ENCODE results near the gene KRT4.

Gene KRT4

DNA sequence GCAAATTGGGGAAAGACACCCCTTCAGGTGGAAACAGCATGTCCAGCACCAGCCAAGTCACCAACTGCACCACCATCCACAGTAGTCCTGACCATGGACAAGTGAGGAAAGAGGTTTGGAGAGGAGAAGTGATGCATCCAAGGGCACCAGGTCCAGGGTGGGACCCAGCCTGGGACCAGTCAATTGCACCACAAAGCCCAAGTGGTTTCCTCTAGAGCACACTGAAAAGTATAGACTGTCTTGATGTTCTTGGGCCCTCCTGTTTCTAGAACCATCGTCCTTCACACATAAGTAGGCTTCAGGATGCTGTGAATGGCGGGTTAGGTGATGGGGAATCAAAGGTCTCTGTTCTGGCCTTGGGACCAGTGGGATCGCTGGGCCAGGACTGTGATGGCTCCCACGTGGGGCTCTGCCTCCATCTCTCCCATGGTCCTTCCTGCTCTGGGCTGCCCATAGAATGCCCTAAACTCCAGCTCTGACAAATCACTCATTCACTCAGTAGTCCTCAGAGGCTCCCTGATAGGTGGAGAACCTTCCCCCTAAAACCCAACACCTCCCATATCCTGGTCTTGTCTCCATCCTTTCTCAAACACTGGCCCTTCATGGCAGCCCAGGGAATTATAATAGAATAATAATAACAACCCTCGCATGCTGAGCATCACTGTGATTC is 11.0 kb upstream of the KRT4 start:
- TF ChIP-seq EP300 (IDR thresholded peaks at IDR 0.05; ENCODE audit: borderline replicate concordance) (no peak), YY1 (IDR thresholded peaks at IDR 0.05; ENCODE audit: low read depth) (no peak), CREB1 (IDR thresholded peaks at IDR 0.05; ENCODE audit: low read depth) (no peak), TCF12 (IDR thresholded peaks at IDR 0.05; ENCODE audit: low read depth) (no peak), ZBTB7A (IDR thresholded peaks at IDR 0.05; ENCODE audit: low read depth) (no peak)
- TF ChIP-seq, protein P1, sequence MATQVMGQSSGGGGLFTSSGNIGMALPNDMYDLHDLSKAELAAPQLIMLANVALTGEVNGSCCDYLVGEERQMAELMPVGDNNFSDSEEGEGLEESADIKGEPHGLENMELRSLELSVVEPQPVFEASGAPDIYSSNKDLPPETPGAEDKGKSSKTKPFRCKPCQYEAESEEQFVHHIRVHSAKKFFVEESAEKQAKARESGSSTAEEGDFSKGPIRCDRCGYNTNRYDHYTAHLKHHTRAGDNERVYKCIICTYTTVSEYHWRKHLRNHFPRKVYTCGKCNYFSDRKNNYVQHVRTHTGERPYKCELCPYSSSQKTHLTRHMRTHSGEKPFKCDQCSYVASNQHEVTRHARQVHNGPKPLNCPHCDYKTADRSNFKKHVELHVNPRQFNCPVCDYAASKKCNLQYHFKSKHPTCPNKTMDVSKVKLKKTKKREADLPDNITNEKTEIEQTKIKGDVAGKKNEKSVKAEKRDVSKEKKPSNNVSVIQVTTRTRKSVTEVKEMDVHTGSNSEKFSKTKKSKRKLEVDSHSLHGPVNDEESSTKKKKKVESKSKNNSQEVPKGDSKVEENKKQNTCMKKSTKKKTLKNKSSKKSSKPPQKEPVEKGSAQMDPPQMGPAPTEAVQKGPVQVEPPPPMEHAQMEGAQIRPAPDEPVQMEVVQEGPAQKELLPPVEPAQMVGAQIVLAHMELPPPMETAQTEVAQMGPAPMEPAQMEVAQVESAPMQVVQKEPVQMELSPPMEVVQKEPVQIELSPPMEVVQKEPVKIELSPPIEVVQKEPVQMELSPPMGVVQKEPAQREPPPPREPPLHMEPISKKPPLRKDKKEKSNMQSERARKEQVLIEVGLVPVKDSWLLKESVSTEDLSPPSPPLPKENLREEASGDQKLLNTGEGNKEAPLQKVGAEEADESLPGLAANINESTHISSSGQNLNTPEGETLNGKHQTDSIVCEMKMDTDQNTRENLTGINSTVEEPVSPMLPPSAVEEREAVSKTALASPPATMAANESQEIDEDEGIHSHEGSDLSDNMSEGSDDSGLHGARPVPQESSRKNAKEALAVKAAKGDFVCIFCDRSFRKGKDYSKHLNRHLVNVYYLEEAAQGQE (IDR thresholded peaks at IDR 0.05; ENCODE audit: low read depth), result no peak

DNA sequence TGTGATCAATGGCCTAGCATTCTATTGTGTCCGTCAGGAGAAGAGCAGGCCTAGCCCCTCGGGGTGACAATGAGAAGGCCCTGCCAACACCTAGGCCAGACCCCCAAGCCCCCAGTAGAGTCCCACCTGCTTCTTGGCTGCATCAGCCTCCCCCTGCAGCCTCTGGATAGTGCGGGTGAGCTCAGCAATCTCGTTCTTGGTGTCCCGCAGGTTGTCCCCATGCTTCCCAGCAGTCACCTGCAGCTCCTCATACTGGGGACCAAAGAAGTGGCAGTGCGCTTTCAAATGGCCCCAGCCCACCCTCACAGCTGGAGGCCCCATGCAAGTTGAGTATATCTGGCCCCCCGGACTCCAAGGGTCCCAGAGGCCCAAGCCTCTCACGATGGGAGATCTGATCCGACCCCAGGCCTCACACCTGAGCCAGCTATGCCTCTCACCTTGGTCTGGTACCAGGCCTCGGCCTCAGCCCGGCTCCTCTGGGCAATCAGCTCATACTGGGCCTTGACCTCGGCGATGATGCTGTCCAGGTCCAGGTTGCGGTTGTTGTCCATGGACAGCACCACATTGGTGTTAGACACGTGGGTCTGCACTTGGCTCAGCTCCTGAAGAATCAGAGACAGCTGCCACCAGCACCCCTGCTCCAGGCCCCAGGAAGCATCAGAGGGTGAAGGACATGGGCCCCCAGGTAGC is 10.0 kb upstream of the KRT4 start:
- TF ChIP-seq YY1 (IDR thresholded peaks at IDR 0.05; ENCODE audit: low read depth) (no peak), TCF12 (IDR thresholded peaks at IDR 0.05; ENCODE audit: low read depth) (no peak), TAF1 (IDR thresholded peaks at IDR 0.05; ENCODE audit: low read depth) (no peak), EP300 (IDR thresholded peaks at IDR 0.05; ENCODE audit: borderline replicate concordance) (no peak)
- TF ChIP-seq, protein P1 (IDR thresholded peaks at IDR 0.05; ENCODE audit: low read depth), result no peak

DNA sequence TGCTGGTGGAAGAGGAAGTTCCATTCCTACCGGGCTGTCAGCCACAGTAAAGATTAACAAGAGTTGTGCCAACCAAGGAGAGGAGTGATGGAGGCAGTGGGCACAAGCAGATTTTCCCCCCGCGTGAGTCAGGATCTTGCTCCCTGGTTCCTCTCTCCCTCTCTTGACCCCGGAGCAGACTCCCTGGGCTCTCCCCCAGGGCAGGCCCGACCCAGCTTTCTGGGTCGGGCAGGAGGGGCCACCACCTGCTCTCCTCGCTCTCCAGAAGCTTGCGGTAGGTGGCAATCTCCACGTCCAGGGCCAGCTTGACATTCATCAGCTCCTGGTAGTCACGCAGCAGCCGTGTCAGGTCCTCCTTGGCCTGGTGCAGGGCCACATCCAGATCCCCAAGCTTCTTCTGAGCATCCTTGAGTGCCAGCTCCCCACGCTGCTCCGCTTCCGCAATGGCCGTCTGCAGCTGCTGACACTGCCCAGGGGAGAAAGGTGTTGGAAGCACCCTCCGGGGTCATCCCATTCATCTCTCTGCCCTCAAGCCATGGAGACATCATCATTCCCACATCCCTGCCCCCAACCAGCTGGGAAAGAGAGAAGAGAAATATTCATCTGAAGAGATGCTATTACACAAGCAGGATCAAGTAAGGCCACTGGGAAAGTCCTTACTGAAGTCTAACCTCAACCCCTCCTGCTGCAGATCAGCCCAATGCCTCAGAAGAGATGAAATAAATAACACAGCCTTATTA is 9.0 kb upstream of the KRT4 start:
- TF ChIP-seq RAD21 (IDR thresholded peaks at IDR 0.05; ENCODE audit: low read depth), result no peak
- TF ChIP-seq, protein P1 (IDR thresholded peaks at IDR 0.05; ENCODE audit: low read depth), result no peak
- TF ChIP-seq CREB1 (IDR thresholded peaks at IDR 0.05; ENCODE audit: low read depth), result no peak
- TF ChIP-seq, protein P2, sequence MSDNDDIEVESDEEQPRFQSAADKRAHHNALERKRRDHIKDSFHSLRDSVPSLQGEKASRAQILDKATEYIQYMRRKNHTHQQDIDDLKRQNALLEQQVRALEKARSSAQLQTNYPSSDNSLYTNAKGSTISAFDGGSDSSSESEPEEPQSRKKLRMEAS (IDR thresholded peaks at IDR 0.05), result no peak
- no peak for TF ChIP-seq EP300 (IDR thresholded peaks at IDR 0.05; ENCODE audit: borderline replicate concordance)
- TF ChIP-seq NFIC (IDR thresholded peaks at IDR 0.05), result no peak
- no peak for TF ChIP-seq FOXM1 (IDR thresholded peaks at IDR 0.05; ENCODE audit: borderline replicate concordance, low read depth)
- no peak for TF ChIP-seq CEBPB (IDR thresholded peaks at IDR 0.05)
- no peak for TF ChIP-seq TEAD4 (IDR thresholded peaks at IDR 0.05)
- no peak for TF ChIP-seq ZBTB7A (IDR thresholded peaks at IDR 0.05; ENCODE audit: low read depth)
- TF ChIP-seq EGR1 (IDR thresholded peaks at IDR 0.05), result no peak
- TF ChIP-seq, protein P3, sequence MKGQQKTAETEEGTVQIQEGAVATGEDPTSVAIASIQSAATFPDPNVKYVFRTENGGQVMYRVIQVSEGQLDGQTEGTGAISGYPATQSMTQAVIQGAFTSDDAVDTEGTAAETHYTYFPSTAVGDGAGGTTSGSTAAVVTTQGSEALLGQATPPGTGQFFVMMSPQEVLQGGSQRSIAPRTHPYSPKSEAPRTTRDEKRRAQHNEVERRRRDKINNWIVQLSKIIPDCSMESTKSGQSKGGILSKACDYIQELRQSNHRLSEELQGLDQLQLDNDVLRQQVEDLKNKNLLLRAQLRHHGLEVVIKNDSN (IDR thresholded peaks at IDR 0.05), result no peak

DNA sequence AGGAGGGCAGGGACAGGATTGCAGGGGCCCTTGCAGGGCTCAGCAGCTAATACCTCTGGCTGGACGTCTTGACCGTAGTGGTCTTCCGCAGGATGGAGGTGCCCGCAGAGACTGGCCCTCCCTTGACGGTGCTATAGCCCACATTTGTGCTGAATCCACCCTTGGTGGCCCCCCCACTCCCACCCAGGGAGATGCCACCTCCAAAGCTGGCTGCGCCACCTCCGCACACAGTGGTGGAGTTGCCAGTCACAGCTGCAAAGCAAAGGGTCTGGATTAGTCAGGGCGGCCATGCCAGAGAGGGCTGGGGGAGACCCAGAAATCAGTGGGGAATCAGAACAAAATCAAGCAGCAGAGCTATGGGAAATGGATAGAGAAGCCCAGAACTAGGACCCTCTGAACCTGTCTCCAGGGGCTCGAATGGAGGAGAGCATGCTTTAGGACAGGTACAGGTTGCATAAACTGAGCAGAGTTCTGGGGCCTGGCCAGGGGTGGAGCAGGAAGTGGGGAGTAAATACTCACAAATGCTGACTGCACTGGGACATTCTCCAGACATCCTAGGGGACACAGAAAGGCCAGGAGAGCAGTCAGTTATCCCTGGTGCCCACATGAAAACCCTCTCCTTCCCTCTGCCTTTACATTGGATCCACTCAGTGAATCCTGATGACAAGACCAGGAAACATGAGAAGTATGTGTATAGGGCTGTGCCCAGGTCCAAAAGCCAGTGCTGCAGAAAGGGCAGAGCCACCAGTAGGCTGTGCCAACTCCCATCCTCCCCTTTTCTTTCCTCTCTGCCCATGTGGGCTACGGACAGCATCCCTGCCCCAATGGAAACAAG is 8.1 kb upstream of the KRT4 start:
- TF ChIP-seq CEBPB (IDR thresholded peaks at IDR 0.05) (no peak), FOXM1 (IDR thresholded peaks at IDR 0.05; ENCODE audit: borderline replicate concordance, low read depth) (no peak), TCF12 (IDR thresholded peaks at IDR 0.05; ENCODE audit: low read depth) (no peak), EP300 (IDR thresholded peaks at IDR 0.05; ENCODE audit: borderline replicate concordance) (no peak), TEAD4 (IDR thresholded peaks at IDR 0.05) (no peak), ZBTB7A (IDR thresholded peaks at IDR 0.05; ENCODE audit: low read depth) (no peak), TAF1 (IDR thresholded peaks at IDR 0.05; ENCODE audit: low read depth) (no peak), CREB1 (IDR thresholded peaks at IDR 0.05; ENCODE audit: low read depth) (no peak), YY1 (IDR thresholded peaks at IDR 0.05; ENCODE audit: low read depth) (no peak), NFIC (IDR thresholded peaks at IDR 0.05) (no peak), EGR1 (IDR thresholded peaks at IDR 0.05) (no peak), RAD21 (IDR thresholded peaks at IDR 0.05; ENCODE audit: low read depth) (no peak)
- TF ChIP-seq, protein P1 (IDR thresholded peaks at IDR 0.05; ENCODE audit: low read depth), result no peak
- TF ChIP-seq, protein P3 (IDR thresholded peaks at IDR 0.05), result no peak
- TF ChIP-seq, protein P2 (IDR thresholded peaks at IDR 0.05), result no peak

Data from Ishikawa (cell line).